Stimulated activated CD8-positive, alpha-beta memory T cell treated with anti-CD3 and anti-CD28 coated beads, Interleukin-4, amount 100 ng/mL, for 48 hours (primary cell): Measurements from ENCODE around the gene RBMX.
"Not testable (repeated sequence)": the region's sequence is repeated elsewhere in the genome, so short reads cannot be mapped to it uniquely, and the experiment has no call there.

Experiments used
- DNase-seq: peaks from one replicate; pipeline ENCODE4 v3.0.0-alpha.2; 2020

Gene RBMX

DNA sequence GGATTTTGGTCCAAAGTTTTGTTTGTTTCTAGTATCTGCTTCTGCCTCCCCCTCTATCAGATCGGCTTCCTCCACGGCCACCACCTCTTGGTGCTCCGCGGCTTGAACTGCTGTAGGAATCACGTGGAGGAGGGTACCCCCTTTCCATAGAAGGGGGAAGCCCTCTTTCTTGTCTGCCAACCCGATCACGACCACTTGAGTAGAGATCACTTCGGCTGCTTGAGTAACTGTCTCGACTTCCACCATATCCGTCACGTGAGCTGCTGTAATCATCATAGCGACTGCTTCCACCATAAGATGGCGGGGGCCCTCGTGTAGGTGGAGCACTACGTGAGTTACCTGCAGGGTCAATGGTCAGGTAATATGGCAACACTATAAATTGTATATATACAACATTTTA lies 6.4 kb downstream of the RBMX start:
- not testable (repeated sequence) for DNase-seq

DNA sequence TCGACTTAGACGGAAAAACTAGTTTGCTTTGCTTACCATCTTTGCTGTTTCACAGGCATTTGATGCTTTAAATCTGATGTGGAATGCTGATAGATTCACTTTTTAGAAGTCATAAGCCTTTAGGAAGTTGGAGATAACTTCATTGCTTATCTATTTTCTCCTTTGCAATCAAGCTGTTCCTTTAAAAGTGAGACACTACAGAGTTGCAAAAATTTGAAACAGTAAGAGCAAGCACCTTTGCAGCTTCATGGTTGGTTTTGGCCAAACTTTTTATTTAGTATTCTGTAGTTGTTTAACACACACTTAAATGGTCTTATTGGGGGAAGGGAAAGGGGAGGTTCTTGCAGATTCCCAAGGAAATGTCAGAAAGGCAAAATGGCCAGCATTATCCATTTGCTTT lies 7.3 kb downstream of the RBMX start:
- DNase-seq, result not testable (repeated sequence)

DNA sequence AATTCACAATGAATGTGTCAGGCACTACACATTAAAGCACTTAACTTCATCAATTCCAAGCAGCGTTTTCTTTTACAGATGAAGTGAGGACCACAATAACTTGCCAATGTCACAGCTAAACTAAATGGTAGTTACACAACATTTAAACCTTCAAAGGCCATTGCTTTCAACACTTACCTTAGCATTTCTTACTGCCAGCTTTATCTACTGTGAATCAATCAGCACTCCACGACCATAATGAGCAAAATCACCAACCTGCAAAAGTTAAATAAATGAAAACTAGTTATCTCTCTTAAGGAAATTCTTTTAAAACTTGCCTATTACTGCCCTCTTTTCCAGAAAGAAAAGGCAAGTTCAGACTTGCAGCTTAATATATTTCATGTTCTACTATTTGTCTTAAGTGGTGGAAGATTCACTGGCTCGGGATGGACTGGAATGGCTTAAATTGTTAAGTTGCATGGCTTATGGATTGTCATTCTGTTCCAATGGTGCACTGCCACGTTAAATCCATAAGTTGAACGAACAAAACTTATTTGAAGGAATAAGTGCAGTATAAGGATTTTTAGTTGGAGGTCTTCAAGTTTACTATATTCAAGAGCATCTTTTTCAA lies 8.3 kb downstream of the RBMX start:
- no peak for DNase-seq

DNA sequence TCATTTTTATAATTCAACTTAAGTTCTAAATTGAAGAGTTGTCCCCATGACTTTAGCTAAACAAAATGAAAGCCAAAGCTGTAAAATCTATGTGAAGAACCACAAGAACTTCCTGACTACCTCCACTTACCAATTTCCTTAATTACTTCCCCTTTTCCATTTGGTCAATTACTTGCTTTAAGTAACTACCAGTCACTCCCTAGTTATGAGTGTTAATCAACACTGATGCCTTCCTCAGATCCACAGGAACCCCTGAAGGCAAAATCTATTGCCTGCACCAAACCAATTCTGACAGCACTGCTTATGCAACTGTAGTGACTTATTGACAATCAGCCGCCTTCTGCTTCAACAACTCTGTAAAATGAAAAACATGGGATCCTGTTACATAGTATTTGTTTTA lies 10.5 kb downstream of the RBMX start:
- DNase-seq, result no peak

DNA sequence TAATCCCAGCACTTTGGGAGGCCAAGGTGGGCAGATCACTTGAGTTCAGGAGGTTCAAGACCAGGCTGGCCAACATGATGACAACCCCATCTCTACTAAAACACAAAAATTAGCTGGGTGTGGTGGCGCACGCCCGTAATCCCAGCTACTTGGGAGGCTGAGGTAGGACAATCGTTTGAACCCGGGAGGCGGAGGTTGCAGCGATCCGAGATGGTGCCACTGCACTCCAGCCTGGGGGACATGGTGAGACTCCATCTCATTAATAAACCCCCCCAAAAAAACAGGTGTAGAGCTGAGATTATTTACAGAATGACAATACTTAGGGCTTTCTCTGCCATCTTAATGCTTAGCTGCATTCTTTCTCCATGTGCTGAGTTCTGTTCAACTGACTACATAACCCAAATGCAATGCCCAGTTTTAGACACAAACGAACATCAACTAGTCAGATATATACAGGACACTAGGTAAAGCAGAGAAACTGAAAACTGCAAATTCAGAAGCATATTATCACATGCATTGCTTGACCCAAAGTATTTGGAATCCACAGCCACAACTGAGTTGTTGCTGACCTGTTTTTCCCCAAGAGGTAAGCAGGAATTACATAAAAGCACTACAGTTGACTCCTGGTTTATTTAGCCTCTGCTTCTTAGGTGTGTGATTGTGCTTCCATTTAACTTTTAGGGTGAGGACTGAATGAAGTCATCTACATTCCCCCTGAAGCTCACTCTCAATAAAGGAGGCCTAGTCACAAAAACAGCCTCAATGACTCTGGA lies 12.1 kb downstream of the RBMX start:
- no peak for DNase-seq

DNA sequence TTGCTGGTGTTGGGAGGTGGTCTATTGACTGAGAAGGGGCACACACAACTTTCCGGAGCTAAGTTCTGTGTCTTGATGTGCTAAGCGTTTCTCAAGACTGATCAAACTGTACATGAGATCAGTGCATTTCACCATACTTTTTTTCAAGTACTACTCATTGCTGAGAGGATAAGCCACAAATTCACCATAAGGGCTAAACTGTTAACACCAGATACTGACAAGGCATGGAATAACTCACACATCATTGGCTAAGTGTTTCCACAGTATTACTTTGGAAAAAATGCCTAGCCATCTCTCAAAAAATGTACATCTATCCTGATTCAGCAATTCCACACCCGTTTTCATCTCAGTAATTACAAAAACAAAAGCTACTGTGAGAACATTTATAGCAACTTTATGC lies 13.0 kb downstream of the RBMX start:
- no peak for DNase-seq

DNA sequence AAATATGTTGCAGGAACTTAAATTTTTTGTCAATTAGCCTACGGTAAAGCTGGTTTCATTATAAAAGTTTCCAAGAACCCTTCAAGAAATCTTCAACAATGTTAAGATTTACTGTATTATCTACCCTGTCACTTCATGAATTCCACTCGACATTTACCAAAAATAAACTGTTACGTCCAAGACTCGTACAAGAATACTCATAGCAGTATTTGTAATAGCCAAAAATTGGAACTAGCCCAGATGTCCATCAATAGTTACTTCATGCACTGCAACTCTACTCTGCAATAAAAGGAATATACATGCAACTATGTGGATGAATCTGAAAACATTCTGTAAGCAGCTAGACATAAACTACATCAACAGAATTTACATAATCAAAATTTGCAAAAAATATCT lies 13.4 kb downstream of the RBMX start:
- no peak for DNase-seq

DNA sequence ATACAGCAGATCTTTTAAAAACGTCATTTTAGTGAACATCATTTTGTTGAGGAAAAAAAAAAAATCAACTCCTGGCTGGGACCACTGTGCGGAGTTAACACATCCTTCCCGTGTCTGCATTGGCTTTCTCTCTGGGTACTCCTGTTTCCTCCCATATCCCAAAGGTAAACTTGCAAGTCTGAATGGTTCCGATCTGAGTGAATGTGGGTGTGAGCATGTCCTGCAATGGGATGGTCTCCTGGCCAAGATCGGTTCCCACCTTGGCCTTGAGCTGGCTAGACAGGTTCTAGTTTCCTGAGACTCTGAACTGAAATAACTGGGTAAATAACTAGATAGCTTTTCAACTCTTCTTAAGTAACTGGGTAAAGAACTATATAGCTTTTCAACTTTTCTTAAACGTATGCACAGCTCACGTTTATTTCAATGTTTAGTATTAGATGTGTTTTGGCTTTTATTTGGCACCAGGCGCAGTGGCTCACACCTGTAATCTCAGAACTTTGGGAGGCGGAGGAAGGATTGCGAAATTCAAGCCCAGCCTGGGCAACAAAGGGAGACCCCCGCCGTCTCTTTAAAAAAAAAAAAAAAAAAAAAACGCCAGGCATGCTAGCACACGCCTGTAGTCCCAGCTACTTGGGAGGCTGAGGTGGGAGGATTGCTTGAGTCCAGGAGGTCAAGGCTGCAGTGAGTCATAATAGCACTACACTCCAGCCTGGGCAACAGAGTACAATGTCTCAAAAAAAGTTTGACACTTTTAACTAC lies 14.0 kb downstream of the RBMX start:
- DNase-seq, result no peak

DNA sequence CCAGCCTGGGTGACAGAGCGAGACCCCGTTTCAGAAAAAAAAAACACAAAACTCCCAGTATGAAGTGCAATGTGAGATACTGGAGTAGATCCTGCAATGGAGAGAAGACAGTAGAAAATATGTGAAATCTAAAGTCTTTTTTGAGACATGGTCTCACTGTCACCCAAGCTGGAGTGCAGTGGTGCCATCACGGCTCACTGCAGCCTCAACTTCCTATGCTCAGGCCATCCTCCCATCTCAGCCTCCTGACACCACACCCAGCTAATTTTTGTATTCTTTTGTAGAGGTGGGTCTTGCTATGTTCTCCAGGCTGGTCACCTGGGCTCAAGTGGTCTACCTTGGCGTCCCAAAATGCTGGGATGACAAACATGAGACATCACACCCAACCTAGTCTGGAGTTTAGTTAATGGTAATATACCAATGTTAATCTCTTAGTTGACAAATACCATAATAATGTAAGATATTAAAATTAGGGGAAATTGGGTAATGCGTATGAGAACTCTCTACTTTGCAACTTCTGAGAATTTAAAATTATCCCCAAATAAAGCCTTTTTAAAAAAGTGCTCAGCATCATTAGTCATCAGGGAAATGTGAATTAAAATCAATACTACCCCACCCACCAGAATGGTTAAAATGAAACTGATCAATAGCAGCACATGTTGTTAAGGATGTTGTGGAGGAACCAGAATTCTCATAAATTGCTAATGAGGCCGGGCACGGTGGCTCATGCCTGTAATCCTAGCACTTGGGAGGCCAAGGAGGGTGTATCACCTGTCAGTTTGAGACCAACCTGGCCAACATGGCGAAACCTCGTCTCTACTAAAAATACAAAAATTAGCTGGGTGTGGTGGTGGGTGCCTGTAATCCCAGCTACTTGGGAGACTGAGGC lies 15.0 kb downstream of the RBMX start:
- DNase-seq, result no peak

DNA sequence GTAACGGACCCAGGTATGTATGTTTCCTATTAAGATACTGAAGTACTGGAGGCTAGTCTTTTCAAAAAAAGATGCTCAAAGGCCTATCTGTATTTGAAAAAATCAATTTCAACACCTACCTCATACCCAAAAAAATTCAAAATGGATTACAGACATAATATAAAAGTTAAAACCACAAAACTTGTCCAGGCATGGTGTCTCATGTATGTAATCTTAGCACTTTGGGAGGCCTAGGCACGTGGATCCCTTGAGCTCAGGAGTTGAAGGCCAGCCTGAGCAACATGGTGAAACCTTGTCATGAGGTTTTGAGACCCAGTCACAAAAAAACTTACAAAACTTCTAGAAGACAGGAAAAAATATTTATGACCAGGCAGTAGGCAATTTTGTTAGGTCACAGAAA lies 16.7 kb downstream of the RBMX start:
- DNase-seq, result no peak

DNA sequence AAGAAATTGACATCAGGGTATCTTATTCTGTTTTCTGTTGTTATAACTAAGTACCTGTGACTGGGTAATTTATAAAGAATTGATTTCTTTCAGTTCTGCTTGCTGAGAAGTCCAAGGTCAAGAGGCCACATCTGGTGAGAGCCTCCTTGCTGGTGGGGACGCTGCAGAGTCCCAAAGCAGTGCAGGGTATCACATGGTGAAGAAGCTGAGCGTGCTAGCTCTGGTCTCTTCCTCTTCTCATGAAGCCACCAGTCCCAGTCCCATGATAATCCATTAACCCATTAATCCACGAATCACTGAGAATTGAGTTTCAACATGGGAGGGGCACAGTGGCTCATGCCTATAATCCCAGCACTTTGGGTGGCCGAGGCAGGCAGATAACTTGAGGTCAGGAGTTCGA lies 18.0 kb downstream of the RBMX start:
- no peak for DNase-seq

DNA sequence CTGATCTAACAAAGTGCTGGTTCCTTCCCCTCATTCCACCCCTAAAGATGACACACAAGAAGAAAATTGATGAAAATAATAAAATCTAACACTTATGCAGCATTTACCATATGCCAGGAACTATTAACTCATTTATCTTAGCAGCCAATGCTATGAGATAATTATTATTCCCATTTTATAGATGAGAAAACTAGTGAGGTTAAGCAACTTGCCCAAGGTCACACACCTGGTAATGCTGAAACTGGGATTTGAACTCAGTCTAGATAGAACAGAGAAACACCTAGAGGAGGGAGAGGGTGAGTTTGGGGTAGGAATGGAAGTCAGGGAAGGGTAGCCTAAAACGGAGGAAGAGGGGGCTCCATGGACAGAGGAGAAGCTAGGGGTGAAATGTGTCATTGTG lies 18.6 kb downstream of the RBMX start:
- DNase-seq, result no peak

DNA sequence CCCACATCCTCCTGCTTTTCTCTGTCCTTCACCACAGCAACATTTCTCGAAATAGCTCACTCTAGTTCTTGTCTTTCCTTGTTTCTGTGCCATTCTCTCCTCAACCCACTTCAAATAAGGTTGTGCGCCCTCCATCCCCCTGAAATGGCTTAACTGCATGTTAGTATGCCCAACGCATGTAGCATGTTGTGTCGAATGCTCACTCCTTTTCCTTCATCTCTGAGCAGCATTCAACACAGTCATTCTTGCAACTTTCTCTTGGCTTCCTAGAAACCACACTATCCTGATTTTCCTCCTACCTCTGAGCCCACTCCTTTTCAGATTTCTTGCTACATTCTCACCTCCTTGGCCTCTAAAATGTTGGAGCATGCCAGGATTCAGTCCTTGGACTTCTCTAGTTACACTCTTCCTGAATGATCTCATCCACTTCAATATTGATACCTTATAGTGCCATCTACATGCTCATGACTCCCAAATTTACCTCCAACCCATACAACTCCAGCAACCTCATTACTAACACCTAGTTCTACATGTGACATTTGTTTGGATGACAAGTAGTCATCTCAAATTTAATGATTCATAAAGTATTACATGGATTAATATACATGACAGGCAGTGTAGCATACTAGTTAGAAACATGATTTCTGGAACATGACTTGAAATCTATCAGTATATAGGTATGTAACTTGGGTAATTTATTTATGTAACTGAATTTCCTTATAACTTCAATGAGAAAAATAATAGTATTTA lies 22.3 kb downstream of the RBMX start:
- no peak for DNase-seq

DNA sequence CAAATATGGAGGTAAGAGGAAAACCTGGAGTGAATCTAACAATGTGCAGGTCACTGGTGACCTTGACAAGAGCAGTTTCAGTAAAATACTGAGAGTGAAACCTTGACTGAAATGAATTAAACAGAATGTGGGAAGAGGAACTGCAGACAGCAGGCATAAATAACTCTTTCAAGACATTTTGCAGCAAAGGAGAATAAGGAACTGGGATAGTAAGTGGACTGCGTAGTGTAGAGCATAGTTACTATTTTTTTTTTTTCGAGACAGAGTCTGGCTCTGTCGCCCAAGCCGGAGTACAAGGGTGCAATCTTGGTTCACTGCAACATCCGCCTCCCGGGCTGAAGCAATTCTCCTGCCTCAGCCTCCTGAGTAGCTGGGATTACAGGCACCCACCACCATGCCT lies 24.0 kb downstream of the RBMX start:
- DNase-seq, result no peak

DNA sequence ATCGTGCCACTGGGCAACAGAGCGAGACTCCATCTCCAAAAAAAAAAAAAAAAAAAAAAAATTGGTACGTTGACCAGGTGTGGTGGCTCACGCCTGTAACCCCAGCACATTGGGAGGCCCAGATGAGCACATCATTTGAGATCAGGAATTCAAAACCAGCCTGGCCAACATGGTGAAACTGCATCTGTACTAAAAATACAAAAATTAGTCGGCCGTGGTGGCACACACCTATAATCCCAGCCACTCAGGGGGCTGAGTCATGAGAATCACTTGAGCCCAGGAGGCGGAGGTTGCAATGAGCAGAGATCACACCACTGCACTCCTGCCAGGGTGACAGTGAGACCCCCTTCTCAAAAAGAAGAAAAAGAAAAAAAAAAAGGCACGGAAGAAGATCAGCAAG lies 24.5 kb downstream of the RBMX start:
- no peak for DNase-seq

DNA sequence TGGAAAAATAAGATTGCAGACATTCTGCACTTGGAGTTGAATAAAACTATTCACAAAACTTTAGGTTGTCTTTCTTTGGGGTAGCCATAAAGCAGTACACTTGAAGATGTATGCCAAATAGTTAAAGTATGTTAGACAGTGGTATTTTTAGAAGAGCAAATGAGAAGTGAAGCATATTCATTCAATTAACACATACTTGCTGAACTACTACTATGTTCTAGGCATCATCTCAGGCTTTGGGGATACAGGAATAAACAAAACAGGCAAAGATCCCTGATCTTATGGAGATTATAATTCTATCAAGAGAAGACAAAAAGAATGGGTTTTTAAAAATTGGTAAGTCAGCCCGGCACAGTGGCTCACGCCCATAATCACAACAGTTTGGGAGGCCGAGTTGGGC lies 29.0 kb downstream of the RBMX start:
- DNase-seq, result no peak

DNA sequence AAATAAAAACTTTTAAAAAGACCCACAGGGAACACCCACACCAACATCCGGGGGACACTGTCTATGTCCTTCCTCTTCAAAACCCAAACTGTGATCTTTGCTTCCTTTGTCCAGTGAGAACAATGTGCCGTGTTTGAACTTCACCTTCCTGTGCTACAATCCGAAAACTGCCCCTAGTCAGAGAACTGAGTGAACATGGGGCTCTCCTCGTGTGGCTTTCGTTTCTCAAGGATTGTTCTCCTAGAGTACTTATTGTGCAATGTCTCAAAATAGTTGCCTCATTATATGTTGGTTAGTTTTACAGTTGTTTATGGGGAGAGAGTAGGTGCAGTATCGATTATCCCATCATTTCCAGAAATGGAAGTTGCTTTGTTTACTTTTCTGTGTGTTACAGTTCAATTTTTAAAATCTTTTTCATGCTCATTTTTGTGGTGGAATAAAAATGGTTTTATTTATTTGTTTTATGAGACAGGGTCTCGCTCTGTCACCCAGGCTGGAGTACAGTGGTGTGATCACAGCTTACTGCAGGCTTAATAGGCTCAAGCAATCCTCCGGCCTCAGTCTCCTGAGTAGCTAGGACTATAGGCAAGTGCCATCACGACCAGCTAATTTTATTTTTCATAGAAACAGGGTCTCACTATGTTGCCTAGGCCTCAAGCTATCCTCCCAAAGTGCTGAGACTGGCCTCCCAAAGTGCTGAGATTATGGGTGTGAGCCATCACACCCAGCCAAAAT lies 29.9 kb downstream of the RBMX start:
- no peak for DNase-seq

DNA sequence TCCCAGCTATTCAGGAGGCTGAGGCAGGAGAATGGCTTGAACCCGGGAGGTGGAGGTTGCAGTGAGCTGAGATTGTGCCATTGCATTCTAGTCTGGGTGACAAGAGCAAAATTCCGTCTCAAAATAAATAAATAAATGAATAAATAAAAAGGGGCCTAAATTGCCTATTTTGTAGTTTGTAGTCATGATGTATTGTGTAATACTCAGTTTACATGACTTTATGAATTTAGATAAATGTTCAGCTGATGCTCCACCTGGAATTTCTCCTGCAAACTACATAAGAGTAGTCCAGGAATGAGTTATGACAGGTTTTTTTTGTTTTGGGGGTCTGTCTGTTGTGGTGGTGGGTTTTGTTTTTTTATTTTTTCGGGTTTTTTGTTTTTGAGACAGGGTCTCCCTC lies 31.1 kb downstream of the RBMX start:
- DNase-seq, result no peak

DNA sequence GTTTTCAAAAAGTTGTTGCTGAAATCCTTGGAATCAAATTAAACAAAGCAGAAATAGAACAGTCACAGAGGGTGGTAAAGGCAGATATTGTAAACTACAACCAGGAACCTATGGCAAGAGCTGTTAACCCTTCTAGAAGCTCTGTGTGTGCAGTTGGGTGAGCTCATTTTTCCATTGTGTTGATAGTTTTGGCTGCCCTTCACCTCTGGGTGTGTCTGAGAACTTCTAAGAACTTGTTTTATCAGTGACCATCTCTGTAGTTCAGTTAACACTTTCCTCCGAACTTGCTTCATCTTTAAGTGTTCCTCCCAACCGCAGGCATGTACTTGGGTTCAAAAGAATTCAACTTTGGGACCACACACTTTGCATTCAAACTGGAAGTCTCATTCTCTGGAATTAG lies 32.7 kb downstream of the RBMX start:
- no peak for DNase-seq

DNA sequence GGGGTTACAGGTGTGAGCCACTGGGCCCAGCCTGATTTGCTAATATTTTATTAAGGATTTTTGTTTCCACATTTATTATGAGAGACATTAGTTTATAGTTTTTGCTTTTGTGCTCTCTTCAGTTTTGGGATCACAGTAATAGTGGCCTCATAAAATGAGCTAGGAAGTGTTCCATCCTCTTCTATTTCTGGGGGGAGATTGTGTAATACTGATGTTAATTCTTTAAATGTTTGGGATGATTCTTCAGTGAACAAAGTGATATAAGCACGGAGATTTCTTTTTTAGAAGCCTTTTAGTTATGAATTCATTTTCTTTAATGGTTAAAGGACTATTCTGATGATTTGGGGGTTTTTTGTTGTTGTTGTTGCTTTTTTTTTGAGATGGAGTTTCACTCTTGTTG lies 41.3 kb downstream of the RBMX start:
- DNase-seq, result no peak

DNA sequence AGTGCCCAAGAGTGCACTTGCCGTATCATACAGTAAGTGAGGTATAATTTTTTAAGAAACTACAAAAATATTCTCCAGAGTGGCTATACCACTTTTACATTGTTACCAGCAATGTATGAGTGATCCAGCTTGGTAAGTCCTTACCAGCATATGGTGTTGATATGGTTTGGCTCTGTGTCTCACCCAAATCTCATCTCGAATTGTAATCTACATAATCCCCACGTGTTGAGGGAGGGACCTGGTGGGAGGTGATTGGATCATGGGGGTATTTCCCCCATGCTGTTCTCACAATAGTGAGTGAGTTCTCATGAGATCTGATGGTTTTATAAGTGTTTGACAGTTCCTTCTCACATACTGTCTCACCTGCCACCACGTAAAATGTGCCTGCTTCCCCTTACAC lies 44.8 kb downstream of the RBMX start:
- DNase-seq, result no peak

DNA sequence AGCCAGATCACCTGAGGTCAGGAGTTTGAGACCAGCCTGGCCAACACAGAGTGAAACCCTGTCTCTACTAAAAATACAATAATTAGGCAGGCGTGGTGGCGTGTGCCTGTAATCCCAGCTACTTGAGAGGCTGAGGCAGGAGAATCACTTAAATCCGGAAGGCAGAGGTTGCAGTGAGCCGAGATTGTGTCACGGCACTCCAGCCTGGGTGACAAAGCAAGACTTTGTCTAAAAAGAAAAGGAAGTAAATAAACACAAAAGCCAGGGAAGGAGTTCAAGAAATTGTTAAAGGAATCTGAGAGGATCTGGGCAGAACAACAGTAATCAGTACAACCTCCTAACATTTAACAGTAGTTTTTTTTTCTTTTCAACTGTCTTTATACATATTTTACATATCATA lies 51.1 kb downstream of the RBMX start:
- no peak for DNase-seq
